Activated naive CD8-positive, alpha-beta T cell treated with anti-CD3 and anti-CD28 coated beads, Interleukin-2, amount 10 ng/mL, durations not matched to agents 7 days and 5 days (primary cell): Measurements from ENCODE around the gene MECR. TPM values are rescaled to one million over a fixed set of nuclear protein-coding genes. Genes with fewer than 3 reads are reported as not detected.
"Not testable (repeated sequence)": the region's sequence is repeated elsewhere in the genome, so short reads cannot be mapped to it uniquely, and the experiment has no call there.

ENCODE experiments used
- ATAC-seq: fragments of 150-1000 bp; cut with Tn5 transposase; one replicate; pipeline ENCODE4 v1.10.0; 2021; ENCODE audit warnings: low read depth, moderate library complexity
- POLR2A ChIA-PET: fragments of 350-600 bp; sonication (Branson Sonifier 250); formaldehyde crosslinking; loops from one replicate; lab custom pipeline; 2021; ENCODE audit warnings: antibody characterized with exemption; lab: Charles Lee
- DNase-seq: peaks from one replicate; pipeline ENCODE4 v3.0.0; 2021
- H3K27ac Mint-ChIP-seq: one replicate; pipeline ENCODE4 v1.8.0; 2022; ENCODE audit warnings: mild to moderate bottlenecking, mixed read lengths
- H3K27me3 Mint-ChIP-seq: one replicate; pipeline ENCODE4 v1.8.0; 2022; ENCODE audit warnings: mild to moderate bottlenecking, moderate library complexity, mixed read lengths
- H3K36me3 Mint-ChIP-seq: one replicate; pipeline ENCODE4 v1.8.0; 2021; ENCODE audit warnings: mild to moderate bottlenecking, mixed read lengths
- H3K4me1 Mint-ChIP-seq: one replicate; pipeline ENCODE4 v1.8.0; 2021; ENCODE audit warnings: mixed read lengths
- H3K4me3 Mint-ChIP-seq: one replicate; pipeline ENCODE4 v1.8.0; 2022; ENCODE audit warnings: mild to moderate bottlenecking, moderate library complexity, mixed read lengths
- H3K9me3 Mint-ChIP-seq: one replicate; pipeline ENCODE4 v1.8.0; 2021; ENCODE audit warnings: mixed read lengths
- total RNA-seq, 2 experiments: library from RNA; stranded (reverse); gene quantifications; one replicate each; pipeline ENCODE4 v1.2.3, GENCODE V29; 2021

Gene MECR
- total RNA-seq, 2 experiments from 2014 or later, result 17.0 to 17.1 TPM

DNA sequence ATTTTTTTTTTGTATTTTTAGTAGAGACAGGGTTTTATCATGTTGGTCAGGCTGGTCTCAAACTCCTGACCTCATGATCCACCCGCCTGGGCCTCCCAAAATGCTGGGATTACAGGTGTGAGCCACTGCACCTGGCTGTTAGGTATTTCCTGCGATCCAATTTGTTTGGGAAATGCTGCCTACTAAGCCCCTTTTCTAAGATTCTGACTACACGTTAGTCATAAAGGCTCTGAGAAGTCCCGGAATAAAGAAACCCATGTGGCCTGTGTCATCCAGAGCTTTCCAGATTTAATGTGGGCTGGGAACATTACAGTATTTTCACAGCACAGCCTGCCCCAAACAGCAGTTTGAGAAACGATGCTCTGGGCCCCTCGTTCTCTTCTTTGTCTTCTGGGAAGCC is 8.5 kb downstream of the MECR start:
- H3K4me1 Mint-ChIP-seq, H3K36me3 Mint-ChIP-seq, DNase-seq, H3K9me3 Mint-ChIP-seq, ATAC-seq, H3K27me3 Mint-ChIP-seq, H3K4me3 Mint-ChIP-seq, H3K27ac Mint-ChIP-seq: not testable (repeated sequence)
- POLR2A ChIA-PET, result interaction anchor here (0.6 kb wide), 1 partner anchor 112 kb away, joined by 3 read pairs; no protein-coding TSS in a partner anchor

GRCh38 chr1:29221296-29221695 is 9.4 kb downstream of the MECR start:
- no peaks in the 10 kb centered on the region for H3K9me3 Mint-ChIP-seq
- no peak overlapping the region for H3K27ac Mint-ChIP-seq
- H3K4me1 Mint-ChIP-seq, result peaks cover 7% of the 10 kb centered on the region
- H3K27me3 Mint-ChIP-seq, result no peaks in the 10 kb centered on the region
- POLR2A ChIA-PET, result no interaction called here
- no peak for DNase-seq
- no peak overlapping the region for H3K4me3 Mint-ChIP-seq
- no peak for ATAC-seq
- peaks cover 3% of the 10 kb centered on the region for H3K36me3 Mint-ChIP-seq

GRCh38 chr1:29218223-29218622 is 12.5 kb downstream of the MECR start:
- Mint-ChIP-seq H3K27ac (peak overlapping the region; percentile 30), H3K9me3 (no peaks in the 10 kb centered on the region), H3K4me1 (peaks cover 7% of the 10 kb centered on the region), H3K4me3 (no peak overlapping the region), H3K36me3 (peaks cover 6% of the 10 kb centered on the region), H3K27me3 (no peaks in the 10 kb centered on the region)
- no peak for ATAC-seq
- POLR2A ChIA-PET, result no interaction called here
- no peak for DNase-seq

GRCh38 chr1:29217633-29218032 is 13.1 kb downstream of the MECR start:
- Mint-ChIP-seq H3K27ac (no peak overlapping the region), H3K4me1 (peaks cover 7% of the 10 kb centered on the region)

GRCh38 chr1:29213055-29213454 is 17.7 kb downstream of the MECR start:
- POLR2A ChIA-PET, result no interaction called here

More at GRCh38 chr1:29217633-29218032, 13.1 kb downstream of the MECR start:
- peaks cover 6% of the 10 kb centered on the region for H3K36me3 Mint-ChIP-seq
- H3K4me3 Mint-ChIP-seq, result no peak overlapping the region
- no peaks in the 10 kb centered on the region for H3K9me3 Mint-ChIP-seq
- POLR2A ChIA-PET, result no interaction called here
- no peak for DNase-seq
- ATAC-seq, result no peak
- H3K27me3 Mint-ChIP-seq, result no peaks in the 10 kb centered on the region

DNA sequence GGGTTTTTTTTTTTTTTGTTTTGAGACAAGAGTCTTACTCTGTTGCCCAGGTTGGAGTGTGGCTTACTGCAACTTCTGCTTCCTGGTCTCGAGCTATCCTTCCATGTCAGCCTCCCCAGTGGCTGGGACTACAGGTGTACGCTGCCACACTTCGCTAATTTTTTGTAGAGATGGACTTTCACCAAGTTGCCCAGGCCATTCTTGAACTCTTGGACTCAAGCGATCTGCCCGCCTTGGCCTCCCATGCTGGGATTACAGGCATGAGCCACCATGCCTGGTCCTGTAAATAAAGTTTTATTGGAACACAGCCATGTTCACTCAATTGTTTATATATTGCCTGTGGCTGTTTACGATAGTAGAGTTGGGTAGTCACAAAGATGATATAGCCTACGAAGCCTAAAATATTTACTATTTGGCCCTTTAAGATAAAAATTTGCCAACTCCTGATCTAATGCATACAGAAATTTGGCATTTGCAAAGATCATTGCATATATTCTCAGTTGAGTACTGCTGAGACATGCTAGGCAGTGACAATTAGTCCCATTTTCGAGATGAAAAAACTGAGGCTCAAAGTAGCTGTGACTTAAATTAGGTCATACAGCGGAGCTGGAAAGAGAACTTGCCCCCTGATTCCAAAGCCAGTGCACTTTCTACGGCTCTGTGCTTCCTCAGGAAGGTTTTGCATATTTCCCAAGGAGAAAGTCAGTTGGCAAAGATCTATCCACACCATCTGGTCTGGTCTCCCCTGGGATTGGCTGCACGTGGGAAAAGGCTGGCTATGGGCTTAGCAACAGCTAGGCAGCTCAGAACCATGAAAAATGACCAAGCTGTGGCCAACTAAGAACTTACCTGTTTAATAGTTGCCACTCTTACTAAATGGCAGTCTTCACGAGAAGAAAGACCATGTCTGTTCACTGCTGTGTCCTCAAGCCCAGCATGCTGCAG is 19.4 kb downstream of the MECR start:
- POLR2A ChIA-PET, result no interaction called here
- Mint-ChIP-seq H3K27ac (no peak overlapping the region), H3K36me3 (peaks cover 5% of the 10 kb centered on the region)

More at GRCh38 chr1:29213055-29213454, 17.7 kb downstream of the MECR start:
- no peak overlapping the region for H3K4me3 Mint-ChIP-seq
- H3K27me3 Mint-ChIP-seq, result no peaks in the 10 kb centered on the region
- H3K27ac Mint-ChIP-seq, result no peak overlapping the region
- peaks cover 5% of the 10 kb centered on the region for H3K36me3 Mint-ChIP-seq
- peaks cover under 1% of the 10 kb centered on the region for H3K4me1 Mint-ChIP-seq
- DNase-seq (no peak), ATAC-seq (no peak)
- H3K9me3 Mint-ChIP-seq, result no peaks in the 10 kb centered on the region

GRCh38 chr1:29210278-29211085 is 20.3 kb downstream of the MECR start:
- H3K27me3 Mint-ChIP-seq, result no peaks in the 10 kb centered on the region
- ATAC-seq (no peak), DNase-seq (no peak)
- peaks cover 5% of the 10 kb centered on the region for H3K36me3 Mint-ChIP-seq
- no peak overlapping the region for H3K4me3 Mint-ChIP-seq
- POLR2A ChIA-PET, result no interaction called here
- H3K27ac Mint-ChIP-seq, result no peak overlapping the region
- H3K9me3 Mint-ChIP-seq, result no peaks in the 10 kb centered on the region
- H3K4me1 Mint-ChIP-seq, result no peaks in the 10 kb centered on the region

More for the DNA sequence above, 19.4 kb downstream of the MECR start:
- ATAC-seq, result no peak
- Mint-ChIP-seq H3K27me3 (no peaks in the 10 kb centered on the region), H3K4me3 (no peak overlapping the region), H3K9me3 (no peaks in the 10 kb centered on the region), H3K4me1 (no peaks in the 10 kb centered on the region)
- DNase-seq, result no peak

DNA sequence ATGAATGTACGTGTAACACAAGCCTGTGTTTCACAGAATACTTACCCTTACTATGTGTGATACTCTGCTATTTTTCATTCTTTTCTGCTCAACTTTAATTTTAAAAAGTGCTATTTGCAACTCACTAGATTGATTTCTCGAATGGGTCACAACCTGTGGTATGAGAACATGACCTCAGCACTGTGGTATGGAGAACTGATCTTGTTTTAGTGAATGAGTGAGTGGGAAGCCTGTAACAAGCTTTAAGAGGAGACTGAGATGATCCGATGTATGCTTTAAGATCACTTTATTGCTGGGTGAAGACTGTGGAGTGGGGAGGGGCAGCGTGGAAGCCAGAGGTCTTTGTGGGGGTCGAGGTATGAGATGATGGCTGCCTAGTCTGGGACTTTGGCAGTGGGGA is 21.6 kb downstream of the MECR start:
- H3K27ac Mint-ChIP-seq, result no peak overlapping the region
- no peak overlapping the region for H3K4me3 Mint-ChIP-seq
- no peak for ATAC-seq
- POLR2A ChIA-PET, result no interaction called here
- no peaks in the 10 kb centered on the region for H3K9me3 Mint-ChIP-seq
- H3K4me1 Mint-ChIP-seq, result no peaks in the 10 kb centered on the region
- H3K27me3 Mint-ChIP-seq, result no peaks in the 10 kb centered on the region
- peaks cover 2% of the 10 kb centered on the region for H3K36me3 Mint-ChIP-seq
- no peak for DNase-seq

DNA sequence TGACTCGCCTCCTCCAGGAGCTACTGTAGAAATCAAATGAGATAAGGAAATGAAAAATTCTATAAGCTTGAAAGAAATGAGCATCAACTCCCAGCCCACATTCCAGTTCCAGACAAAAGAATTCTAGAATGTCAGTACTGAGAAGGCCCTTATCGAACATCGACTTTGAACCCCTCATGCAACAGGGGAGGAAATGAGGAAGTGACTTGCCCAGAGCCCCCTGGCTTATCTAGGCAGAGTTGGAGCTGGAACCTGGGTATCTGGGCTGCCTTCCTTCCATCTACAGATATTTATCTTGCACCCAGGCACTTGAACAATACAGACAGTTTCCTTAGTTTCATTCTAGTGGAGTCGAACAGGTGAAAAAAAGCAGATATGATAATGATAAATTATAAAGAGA is 22.3 kb downstream of the MECR start:
- POLR2A ChIA-PET, result interaction anchor here (0.7 kb wide), 1 partner anchor 22 kb away, joined by 3 read pairs; no protein-coding TSS in a partner anchor
- H3K36me3 Mint-ChIP-seq, result peaks cover 2% of the 10 kb centered on the region

GRCh38 chr1:29202584-29203340 is 28.0 kb downstream of the MECR start:
- H3K36me3 Mint-ChIP-seq, result no peaks in the 10 kb centered on the region
- H3K4me3 Mint-ChIP-seq, result no peak overlapping the region

More for the DNA sequence above, 22.3 kb downstream of the MECR start:
- H3K27ac Mint-ChIP-seq, result peak overlapping the region; percentile 24
- no peaks in the 10 kb centered on the region for H3K4me1 Mint-ChIP-seq
- H3K27me3 Mint-ChIP-seq, result no peaks in the 10 kb centered on the region
- ATAC-seq (no peak), DNase-seq (no peak)
- no peaks in the 10 kb centered on the region for H3K9me3 Mint-ChIP-seq
- no peak overlapping the region for H3K4me3 Mint-ChIP-seq

DNA sequence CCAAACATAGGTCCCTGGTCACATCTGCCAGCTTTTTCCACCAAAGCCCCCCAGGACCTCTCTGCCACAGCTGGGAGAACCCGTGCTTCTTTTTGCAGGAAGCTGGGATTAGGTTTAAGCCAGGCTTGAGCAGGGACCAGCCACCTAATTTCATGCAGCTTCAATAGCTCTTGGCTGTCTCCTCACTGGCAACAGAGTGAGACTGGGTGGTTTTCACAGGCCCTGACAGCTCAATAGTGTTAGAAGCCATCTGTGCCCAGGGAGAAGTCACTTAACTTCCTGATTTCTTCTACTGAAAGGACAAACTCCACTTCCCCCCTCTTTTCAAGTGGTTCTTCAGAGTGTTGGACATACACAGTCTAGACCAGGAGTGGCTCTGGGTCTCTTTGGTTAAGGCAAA is 28.7 kb downstream of the MECR start:
- Mint-ChIP-seq H3K36me3 (no peaks in the 10 kb centered on the region), H3K9me3 (no peaks in the 10 kb centered on the region), H3K27ac (no peak overlapping the region), H3K4me1 (peaks cover 9% of the 10 kb centered on the region), H3K27me3 (no peaks in the 10 kb centered on the region), H3K4me3 (no peak overlapping the region)
- DNase-seq (no peak), ATAC-seq (no peak)
- POLR2A ChIA-PET, result interaction anchor here (0.8 to 2.3 kb wide), 5 partner anchors 20 to 320 kb away, joined by 3 to 12 read pairs (median 3); partner anchors contain the start of gene SRSF4

More at GRCh38 chr1:29202584-29203340, 28.0 kb downstream of the MECR start:
- DNase-seq, result peak; percentile 86
- Mint-ChIP-seq H3K4me1 (peaks cover 9% of the 10 kb centered on the region), H3K27me3 (no peaks in the 10 kb centered on the region), H3K27ac (no peak overlapping the region), H3K9me3 (no peaks in the 10 kb centered on the region)
- POLR2A ChIA-PET, result interaction anchor here (1.0 to 2.3 kb wide), 4 partner anchors 21 to 321 kb away, joined by 3 to 12 read pairs (median 6); partner anchors contain the start of gene SRSF4
- peak; percentile 90 for ATAC-seq

GRCh38 chr1:29201595-29202051 is 29.1 kb downstream of the MECR start:
- Mint-ChIP-seq H3K36me3 (no peaks in the 10 kb centered on the region), H3K4me3 (no peak overlapping the region), H3K27ac (peak overlapping the region; percentile 9), H3K9me3 (no peaks in the 10 kb centered on the region), H3K27me3 (no peaks in the 10 kb centered on the region), H3K4me1 (peaks cover 9% of the 10 kb centered on the region)
- ATAC-seq, result no peak
- DNase-seq, result no peak
- POLR2A ChIA-PET, result interaction anchor here (0.8 to 2.3 kb wide), 5 partner anchors 20 to 320 kb away, joined by 3 to 12 read pairs (median 5); partner anchors contain the start of gene SRSF4
